ENCODE measurements around the gene ADGRL3.

DNA sequence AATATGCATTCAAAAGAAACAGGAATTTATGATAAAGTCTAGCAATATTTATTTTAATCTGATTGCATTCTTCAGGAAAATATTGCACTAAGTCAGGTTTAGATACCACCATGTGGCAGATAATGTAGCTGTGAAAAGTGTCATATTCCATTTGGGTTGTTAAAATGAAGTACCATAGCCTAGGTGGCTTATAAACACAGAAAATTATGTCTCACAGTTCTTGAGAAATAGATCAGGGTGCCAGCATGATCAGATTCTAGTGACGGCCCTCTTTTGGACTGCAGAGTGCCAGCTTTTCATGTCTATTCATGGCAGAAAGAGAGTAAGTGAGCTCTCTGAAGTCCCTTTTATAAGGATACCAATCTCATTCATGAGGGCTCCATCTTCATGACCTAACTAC is 5.6 kb upstream of the ADGRL3 start:
- TF ChIP-seq RAD21 (IDR thresholded peaks at IDR 0.05) (no peak), TAF1 (conservative IDR thresholded peaks at IDR 0.05) (no peak), GABPA (IDR thresholded peaks at IDR 0.05 in 1 of 2, conservative IDR thresholded peaks at IDR 0.05 in 1 of 2) (no peak)
- TF ChIP-seq, protein P1, sequence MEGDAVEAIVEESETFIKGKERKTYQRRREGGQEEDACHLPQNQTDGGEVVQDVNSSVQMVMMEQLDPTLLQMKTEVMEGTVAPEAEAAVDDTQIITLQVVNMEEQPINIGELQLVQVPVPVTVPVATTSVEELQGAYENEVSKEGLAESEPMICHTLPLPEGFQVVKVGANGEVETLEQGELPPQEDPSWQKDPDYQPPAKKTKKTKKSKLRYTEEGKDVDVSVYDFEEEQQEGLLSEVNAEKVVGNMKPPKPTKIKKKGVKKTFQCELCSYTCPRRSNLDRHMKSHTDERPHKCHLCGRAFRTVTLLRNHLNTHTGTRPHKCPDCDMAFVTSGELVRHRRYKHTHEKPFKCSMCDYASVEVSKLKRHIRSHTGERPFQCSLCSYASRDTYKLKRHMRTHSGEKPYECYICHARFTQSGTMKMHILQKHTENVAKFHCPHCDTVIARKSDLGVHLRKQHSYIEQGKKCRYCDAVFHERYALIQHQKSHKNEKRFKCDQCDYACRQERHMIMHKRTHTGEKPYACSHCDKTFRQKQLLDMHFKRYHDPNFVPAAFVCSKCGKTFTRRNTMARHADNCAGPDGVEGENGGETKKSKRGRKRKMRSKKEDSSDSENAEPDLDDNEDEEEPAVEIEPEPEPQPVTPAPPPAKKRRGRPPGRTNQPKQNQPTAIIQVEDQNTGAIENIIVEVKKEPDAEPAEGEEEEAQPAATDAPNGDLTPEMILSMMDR (IDR thresholded peaks at IDR 0.05; ENCODE audit: low read depth, low read length, missing input control) = no peak
- TF ChIP-seq, protein P2, sequence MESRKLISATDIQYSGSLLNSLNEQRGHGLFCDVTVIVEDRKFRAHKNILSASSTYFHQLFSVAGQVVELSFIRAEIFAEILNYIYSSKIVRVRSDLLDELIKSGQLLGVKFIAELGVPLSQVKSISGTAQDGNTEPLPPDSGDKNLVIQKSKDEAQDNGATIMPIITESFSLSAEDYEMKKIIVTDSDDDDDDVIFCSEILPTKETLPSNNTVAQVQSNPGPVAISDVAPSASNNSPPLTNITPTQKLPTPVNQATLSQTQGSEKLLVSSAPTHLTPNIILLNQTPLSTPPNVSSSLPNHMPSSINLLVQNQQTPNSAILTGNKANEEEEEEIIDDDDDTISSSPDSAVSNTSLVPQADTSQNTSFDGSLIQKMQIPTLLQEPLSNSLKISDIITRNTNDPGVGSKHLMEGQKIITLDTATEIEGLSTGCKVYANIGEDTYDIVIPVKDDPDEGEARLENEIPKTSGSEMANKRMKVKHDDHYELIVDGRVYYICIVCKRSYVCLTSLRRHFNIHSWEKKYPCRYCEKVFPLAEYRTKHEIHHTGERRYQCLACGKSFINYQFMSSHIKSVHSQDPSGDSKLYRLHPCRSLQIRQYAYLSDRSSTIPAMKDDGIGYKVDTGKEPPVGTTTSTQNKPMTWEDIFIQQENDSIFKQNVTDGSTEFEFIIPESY (IDR thresholded peaks at IDR 0.05) = no peak
- TF ChIP-seq, protein P3, sequence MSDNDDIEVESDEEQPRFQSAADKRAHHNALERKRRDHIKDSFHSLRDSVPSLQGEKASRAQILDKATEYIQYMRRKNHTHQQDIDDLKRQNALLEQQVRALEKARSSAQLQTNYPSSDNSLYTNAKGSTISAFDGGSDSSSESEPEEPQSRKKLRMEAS (IDR thresholded peaks at IDR 0.05) = no peak
- TF ChIP-seq, protein P4, sequence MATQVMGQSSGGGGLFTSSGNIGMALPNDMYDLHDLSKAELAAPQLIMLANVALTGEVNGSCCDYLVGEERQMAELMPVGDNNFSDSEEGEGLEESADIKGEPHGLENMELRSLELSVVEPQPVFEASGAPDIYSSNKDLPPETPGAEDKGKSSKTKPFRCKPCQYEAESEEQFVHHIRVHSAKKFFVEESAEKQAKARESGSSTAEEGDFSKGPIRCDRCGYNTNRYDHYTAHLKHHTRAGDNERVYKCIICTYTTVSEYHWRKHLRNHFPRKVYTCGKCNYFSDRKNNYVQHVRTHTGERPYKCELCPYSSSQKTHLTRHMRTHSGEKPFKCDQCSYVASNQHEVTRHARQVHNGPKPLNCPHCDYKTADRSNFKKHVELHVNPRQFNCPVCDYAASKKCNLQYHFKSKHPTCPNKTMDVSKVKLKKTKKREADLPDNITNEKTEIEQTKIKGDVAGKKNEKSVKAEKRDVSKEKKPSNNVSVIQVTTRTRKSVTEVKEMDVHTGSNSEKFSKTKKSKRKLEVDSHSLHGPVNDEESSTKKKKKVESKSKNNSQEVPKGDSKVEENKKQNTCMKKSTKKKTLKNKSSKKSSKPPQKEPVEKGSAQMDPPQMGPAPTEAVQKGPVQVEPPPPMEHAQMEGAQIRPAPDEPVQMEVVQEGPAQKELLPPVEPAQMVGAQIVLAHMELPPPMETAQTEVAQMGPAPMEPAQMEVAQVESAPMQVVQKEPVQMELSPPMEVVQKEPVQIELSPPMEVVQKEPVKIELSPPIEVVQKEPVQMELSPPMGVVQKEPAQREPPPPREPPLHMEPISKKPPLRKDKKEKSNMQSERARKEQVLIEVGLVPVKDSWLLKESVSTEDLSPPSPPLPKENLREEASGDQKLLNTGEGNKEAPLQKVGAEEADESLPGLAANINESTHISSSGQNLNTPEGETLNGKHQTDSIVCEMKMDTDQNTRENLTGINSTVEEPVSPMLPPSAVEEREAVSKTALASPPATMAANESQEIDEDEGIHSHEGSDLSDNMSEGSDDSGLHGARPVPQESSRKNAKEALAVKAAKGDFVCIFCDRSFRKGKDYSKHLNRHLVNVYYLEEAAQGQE (IDR thresholded peaks at IDR 0.05) = no peak

Data from liver (tissue), 3 donors.